Liver (tissue), 2 donors: ENCODE data around the gene MACROH2A2.

Experiments used
- EGR1 ChIP-seq, 2 donors: IDR thresholded peaks; 2 replicates each; pipeline ENCODE4 v1.6.1; 2016 to 2018; ENCODE audit warnings: antibody characterized with exemption in 2 of 2, low read depth in 2 of 2
- FOXA1 ChIP-seq: IDR thresholded peaks from 2 replicates; pipeline ENCODE4 v1.6.1; 2016; ENCODE audit warnings: antibody characterized with exemption
- donor health status: healthy.

- no peak for TF ChIP-seq FOXA1
- no peak for TF ChIP-seq EGR1 (IDR thresholded peaks at IDR 0.05; ENCODE audit: low read depth in 2 of 2)
Observed at GRCh38 chr10:70048030-70048723, 4.5 kb upstream of the MACROH2A2 start.
